Stimulated activated naive CD4-positive, alpha-beta T cell treated with Interleukin-2 at 50 U/mL for 16 hours (primary cell): ENCODE data around the gene CXCL11.
"Not testable (repeated sequence)": the region's sequence is repeated elsewhere in the genome, so short reads cannot be mapped to it uniquely, and the experiment has no call there.

Experiments used
- DNase-seq: peaks from one replicate; lab custom pipeline; 2025; lab: John Stamatoyannopoulos, UW

The CXCL11 gene

DNA sequence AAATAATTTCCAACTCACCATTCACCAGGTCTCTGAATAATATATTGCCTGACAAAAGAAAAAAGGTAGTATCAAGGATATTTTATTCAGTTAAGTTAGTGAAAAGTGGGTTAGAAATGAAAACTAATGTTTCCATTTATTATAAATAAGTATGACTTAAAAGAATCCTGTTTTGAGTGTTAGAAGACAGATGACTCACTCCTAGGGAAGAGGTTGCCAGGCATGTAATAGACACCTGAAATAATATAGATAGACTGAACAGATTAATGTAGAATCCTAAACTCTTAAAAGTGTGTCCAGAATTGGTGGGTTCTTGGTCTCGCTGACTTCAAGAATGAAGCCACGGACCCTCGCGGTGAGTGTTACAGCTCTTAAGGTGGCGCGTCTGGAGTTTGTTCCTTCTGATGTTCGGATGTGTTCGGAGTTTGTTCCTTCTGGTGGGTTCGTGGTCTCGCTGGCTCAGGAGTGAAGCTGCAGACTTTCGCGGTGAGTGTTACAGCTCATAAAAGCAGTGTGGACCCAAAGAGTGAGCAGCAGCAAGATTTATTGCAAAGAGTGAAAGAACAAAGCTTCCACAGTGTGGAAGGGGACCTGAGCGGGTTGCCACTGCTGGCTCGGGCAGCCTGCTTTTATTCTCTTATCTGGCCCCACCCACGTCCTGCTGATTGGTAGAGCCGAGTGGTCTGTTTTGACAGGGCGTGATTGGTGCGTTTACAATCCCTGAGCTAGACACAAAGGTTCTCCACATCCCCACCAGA, 6.5 kb upstream of the CXCL11 start:
- DNase-seq, result not testable (repeated sequence)

DNA sequence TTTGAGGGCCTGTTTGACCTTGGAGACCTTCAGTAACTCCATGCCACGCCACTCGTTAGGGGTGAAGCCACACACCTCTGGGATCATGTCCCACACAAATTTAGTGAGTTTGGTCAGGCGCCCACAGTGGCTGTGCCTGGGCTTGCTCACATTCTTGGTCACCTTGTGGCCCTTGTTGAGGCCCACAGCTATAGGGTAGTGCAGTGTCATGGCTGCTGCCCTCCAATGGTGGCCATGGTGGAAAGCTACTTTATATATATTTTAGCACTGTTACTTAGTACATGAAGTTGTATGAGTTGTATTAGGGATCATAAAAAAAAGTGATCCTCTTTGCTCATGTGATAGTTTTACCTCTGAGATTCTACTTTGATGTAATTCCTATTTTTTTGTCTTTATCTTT, 985 bp upstream of the CXCL11 start:
- no peak for DNase-seq

DNA sequence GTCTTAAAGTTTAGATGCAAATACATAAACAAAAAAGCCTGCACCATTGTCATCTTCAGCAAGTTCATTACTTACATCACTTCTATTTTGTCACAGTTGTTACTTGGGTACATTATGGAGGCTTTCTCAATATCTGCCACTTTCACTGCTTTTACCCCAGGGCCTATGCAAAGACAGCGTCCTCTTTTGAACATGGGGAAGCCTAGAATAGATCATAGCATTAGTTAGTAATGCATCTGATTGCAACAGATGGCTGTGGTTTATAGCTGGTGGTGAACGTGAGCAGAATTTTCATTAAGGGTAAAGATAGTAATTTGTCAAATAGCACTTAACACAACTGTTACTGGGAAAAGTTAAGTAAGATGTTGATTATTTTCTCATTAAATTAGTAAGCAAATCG, 729 bp downstream of the CXCL11 start:
- DNase-seq, result no peak

DNA sequence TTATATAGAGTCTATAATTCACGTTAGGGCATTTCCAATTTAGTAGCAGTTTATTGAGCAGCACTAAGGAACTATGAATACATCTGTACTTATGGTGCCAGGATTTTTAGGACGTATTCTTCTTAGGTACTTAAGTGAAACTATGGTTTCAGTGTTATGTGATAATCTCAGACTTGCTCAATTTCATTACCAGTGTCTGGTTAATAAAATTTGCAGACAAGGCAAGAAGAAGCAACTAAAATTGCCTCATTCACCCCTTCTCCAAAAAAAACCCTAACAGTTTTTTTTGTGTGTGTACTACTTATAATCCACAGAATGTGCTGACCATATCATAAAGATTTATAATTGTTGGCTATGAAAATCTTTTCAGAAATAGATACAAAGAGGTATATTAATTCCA, 6.6 kb downstream of the CXCL11 start:
- DNase-seq, result no peak

DNA sequence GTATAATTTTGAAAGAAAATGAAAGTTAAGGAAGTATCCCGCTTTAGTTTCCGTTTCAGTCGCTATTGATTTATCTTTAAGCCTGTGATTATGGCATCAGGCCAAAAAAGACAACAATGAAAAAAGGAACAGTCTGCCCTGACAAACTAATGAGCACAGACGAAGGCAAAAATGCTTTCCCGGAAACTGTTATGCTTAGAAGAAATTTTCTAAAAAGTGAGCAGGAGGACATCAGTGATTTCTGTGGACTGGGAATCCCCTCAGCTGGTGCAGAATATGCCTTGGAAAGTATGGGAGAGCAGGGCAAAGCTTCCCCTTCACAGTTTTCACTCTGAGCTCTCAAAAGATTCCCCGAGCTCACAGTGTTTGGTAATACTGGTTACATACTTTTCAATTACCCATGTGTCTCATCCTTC, 7.5 kb downstream of the CXCL11 start:
- no peak for DNase-seq

DNA sequence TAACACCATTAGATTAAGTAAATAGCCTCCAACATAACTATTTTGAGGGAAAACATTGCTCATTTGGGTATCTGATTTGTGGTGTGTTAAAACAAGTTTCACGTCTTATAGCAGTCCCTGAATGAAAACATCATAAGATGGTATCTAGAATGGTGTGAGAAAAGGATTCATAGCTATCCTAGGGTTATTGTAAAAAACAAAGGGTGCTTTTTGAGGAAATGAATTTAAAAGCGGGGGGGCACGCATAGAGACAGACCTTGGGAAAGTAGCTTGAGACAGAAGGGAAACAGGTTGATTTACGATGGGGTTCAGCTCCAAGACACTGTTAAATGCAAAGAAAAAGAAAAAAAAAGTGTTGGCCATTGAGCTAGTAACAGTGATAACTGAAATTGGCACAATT, 11.8 kb downstream of the CXCL11 start:
- DNase-seq, result no peak

DNA sequence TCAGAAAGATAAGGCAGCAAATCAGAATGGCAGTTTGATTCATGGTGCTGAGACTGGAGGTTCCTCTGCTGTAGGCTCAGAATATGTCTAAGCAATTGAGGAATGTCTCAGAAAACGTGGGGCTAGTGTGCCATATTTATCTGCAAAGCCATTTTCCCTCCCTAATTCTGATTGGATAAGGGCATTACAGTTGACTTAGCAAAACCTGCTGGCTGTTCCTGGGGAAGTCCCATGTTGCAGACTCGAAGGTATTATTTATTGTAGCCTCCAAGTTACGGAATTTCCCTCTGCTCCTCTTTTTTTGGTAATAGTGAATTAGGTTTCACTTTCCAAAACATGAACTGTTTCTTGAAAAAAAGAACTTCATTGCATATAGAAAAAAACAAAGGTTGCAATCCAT, 12.5 kb downstream of the CXCL11 start, which contains the start of gene CXCL10:
TSS of gene CXCL10 (minus strand) at position 109 of the 400 bp plus-strand sequence. CDS start at position 43, 66 bp downstream.
- no peak for DNase-seq

DNA sequence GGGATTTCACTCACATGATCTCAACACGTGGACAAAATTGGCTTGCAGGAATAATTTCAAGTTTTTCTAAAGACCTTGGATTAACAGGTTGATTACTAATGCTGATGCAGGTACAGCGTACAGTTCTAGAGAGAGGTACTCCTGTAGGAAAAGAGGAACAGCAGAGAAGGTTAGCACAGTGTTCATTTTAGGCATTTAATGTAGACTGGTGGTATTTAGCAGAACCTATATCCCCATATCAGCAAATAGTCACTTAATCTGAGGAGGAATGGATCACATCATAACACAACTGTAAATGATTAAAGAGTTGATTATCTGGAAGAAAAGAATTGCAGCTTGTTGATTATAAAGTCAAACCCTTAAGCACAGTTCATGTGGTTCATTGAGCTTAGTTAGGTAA, 13.2 kb downstream of the CXCL11 start:
- DNase-seq, result no peak

DNA sequence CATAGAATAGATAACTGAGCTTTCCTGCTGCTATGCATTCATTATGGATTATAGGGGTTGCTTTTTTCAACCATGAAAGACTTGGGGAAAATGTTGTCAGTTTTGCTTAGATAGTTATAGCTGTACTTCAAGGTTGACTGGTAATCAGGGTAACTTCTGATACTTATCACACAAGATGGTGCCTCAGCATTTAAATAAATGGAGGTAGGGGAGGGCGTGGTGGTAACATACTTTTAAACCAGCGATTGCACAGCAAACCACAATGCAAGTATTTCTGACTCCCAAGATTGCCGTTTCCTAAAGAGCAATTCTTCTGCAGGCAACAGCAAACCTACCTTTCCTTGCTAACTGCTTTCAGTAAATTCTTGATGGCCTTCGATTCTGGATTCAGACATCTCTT, 13.8 kb downstream of the CXCL11 start:
- DNase-seq, result no peak

DNA sequence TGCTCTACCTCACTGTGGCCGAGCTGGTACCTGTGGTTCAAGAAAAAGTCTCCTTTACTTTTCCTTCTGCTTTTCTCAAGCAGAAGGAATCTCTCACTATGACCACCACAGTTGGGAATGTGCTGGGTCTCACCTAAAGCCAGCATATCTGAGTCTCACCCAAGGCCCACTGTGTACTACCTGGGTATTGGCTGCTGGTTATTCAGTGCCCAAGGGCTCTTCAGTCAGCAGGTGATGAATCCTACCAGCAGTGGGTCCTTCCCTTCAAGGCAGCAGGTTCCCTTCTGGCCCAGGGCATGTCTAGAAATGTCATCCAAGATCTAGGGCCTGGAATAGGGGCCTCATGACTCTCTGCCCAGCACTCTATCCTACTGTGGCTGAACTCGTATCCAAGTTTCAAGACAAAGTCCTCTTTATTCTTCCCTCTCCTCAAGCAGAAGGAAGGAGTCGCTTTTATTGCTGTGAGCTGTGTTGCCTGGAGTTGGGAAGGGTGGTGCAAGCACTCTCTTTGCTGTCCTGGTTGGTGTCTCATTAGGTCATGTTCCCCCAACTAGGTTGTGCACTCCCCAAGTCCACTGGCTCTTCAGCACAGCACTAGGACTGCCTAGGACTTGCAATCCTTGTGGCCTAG, 18.7 kb downstream of the CXCL11 start:
- DNase-seq, result no peak

DNA sequence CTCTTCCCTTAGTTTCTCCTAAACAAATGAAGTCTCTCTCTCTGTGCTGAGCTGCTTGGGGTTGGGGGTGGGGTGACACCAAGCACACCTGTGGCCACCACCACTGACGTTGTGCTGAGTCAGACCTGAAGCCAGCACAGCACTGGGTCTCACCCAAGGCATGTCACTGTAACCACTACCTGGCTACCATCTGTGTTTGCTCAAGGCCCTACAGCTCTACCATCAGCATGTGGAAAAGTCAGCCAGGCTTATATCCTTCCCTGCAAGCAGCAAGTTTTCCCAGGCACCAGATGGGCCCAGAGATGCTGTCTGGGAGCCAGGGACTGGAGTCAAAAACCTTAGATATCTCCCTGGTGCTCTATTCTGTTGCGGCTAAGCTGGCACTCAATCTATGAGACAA, 19.5 kb downstream of the CXCL11 start:
- DNase-seq, result no peak

DNA sequence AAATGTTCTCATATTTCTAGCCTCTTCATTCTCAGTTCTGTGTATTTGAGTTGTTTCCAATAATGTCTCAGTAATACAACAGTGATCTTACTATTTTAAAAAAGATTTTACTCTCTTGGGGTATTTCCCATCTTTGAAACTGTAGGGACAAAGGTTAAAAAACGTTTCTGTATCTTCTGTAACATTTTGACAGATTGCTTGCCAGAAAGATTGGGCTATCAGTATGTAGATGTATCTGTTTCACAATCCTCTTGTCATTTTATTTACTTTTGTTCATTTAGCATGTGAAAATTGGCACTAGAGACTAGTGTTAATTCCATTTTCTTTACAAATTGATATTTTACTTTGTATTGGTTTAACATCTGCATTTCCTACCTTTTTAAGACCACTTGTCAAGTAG, 22.3 kb downstream of the CXCL11 start:
- no peak for DNase-seq

DNA sequence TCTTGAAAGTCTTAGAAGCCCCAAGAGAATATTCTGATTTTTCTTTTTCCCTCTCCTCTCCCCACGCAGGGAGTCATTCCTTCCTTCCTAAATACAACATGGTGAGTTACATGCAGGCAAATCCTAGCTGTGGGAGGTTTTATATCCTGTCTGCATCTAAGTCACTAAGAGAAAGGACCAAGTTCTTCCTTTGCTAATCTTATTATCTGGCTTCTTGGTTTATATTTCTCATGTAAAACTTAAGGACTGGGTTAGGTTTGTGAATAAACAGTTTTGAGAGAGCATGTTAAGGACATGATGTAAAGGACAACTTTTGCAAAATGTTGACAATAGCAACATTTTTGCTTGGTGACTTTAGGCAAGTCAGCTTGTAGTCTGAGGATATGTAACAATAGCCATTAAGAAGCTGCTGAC, 23.5 kb downstream of the CXCL11 start:
- DNase-seq, result no peak

DNA sequence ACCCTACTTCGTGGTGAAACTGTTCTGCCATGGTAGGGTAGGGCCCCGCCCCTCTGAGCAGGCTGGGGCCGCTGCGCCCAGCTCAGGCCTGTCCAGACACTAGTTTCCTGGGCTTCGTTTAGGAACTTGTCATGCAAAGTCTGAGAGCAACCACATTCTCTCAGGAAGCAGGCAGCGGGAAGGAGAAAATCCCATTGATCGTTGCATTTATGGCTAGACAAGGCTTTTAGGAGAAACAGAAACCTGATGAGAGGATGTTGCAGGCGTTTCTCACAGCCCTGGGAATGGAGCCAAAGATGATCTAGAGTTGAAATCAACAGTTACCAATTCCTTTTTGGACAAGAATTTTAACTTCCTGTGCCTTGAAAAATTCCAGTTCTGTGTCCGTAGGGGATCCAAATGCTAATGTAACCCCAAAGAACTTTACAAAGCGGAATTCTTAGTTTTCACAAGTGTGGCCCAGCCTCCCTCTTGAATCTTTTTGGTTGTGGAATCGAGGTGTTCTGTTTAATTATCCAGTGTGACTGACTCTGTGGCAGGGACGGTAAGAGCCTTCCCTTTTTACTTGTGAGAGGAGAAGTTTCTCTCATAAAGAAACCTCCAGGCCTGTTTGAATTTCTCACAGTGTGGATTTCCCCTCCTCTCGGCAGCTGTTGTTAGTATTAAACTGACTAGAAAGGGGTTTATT, 24.0 kb downstream of the CXCL11 start:
- no peak for DNase-seq

DNA sequence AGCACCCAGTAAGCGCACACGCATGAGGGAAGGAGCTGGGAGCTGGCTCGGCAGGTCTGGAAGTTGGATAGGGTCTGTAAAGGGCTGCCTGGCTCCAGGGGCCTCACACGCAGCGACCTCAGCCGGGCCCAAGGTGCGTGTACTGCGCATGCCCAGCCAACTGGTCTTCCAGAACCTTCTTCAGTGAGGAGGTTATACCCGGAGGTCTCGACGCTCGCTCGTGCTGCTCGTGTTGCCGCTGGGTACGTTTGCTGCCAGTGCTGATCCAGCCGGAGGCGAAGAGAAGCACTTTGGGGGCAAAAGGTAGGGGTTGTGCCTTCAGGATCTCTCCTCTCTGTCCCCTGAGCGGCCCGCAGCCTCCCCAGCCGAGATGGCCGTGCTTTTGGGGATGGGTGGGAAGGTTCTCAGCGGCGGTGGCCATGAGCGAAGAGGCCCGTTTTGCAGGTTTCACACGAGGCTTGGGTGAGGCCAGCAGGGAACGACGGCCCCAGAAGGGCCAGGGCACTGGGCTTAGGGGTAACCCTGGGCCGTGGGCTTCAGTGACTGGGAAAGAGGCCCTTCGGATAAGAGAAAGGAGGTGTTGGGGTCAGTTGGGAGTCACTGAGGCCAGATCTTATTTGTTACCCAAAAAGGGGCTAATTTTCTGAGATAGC, 24.7 kb downstream of the CXCL11 start:
- no peak for DNase-seq

DNA sequence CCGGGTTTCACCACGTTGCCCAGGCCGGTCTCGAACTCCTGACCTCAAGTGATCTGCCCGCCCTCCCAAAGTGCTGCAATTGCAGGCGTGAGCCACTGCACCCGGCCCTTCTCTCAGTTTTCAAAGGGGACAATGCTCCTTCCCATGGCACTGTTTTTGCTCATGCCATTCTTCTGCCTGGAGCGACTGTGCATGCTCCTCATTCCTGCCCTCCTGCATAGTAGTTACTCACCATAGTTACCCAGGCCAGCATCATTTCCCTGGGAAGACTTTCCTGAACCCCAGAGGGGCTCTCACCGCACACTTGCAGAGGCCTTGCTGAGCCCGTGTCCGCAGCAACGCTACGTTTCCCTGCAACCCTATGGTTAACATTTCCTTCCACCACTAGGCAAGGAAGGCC, 25.3 kb downstream of the CXCL11 start:
- DNase-seq, result no peak

DNA sequence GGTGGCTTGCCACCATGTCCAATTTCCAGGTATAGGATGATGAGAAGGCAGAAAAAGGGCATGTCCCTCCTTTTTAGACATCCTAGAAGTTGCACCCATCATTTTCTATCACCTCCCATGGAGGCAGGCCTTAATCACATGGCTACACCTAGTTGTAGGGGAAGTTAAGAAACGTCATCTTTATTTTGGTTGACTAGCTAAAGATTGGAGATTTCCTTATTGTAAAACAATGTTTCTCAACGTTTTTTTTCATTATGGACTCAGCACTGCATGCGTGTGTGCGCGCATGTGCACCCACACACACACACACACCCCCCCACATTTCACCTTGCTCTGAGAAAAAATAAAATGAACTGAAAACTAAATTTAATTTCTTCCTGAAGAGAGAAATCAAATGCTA, 26.6 kb downstream of the CXCL11 start:
- DNase-seq, result no peak

DNA sequence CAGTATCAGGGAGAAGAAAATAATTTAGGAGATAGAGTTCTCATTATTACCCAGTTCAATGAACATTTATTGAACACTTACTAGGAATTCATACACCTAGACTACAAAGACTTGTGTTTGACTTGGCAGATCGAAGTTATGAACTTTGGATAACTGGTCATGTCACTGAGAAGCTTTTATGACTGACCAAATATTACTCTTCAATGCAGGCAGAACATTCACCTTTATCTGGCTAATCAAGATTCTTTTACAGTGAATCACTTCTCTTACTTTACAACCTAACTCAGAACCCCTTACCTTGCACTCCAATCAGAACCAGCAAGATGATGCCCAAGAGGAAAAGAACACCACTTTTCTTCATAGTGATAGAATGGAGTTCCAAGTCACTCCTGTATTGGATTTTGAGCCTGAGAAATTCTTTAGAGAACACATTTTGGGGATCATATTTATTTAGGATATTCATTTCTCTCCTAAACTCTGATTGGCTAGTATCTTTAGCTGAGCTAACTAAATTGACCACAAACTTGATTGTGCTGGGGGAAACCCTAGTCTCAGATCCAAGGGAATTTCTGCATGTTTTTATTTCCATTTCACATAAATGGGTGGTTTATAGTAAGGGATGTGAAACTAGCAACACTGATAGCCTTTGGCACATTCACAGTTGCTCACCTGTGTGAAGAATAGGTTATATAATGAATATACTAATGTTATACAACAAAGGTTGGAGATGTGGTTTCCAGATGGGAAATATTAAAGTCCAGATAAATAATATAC, 28.6 kb downstream of the CXCL11 start, which contains the start of gene CXCL9:
TSS of gene CXCL9 (minus strand) at position 421 of the 774 bp plus-strand sequence. CDS start at position 361, 60 bp downstream.
- no peak for DNase-seq

DNA sequence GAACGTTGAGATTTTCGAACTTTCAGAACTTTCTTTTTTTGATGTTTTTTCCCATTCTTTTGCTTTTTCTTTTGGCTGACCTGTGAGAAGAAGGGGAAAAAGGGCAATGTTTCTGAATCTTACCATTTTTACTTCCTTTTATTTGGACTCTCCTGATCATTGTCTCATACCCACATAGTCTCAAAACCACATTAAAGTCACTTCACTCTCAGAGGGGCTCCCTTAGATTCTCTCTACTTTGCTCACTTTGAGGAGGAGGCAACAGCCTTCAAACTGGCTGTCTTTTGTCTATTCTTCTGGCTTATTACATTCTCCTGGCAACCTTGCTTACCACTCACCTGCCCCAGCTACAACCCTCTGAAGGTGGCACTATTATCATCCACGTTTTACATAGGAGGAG, 32.2 kb downstream of the CXCL11 start:
- DNase-seq, result no peak

DNA sequence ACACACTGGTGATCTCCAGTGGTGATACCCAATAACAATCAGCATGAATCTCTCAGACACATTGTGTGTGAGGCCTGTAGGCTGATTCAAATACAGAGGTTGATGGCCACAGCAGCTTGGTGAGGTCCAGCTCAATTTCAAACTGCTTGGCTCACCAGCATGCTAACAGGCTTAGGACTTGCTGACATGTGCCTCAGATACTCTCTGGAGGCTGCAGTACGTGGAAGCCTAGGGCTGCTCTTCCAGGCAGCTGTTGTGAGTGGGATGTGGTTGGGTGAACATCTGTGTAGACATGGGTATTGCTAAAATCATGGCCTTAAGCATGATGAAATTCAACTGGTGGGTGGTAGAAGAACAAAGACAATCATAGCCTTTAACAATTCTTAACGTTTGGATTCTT, 32.8 kb downstream of the CXCL11 start:
- no peak for DNase-seq

DNA sequence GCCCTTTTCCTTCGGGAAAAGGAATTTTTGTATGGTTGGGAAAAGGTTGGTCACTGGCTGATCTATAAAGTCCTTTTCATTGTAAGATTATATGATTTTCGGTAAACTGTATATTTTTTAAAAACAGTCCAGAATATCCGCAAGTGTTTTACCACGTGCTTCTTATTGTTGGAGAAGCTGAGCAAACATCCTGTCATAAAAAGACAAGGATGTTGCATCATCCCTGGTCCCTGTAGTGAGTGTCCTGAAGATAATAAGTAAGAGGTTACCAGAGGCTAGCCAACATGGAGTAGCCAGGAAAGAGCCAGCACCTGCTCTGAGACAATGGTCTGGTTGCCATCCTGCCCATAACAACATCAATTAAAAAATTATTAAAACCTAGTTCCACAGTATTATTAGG, 33.7 kb downstream of the CXCL11 start:
- no peak for DNase-seq

DNA sequence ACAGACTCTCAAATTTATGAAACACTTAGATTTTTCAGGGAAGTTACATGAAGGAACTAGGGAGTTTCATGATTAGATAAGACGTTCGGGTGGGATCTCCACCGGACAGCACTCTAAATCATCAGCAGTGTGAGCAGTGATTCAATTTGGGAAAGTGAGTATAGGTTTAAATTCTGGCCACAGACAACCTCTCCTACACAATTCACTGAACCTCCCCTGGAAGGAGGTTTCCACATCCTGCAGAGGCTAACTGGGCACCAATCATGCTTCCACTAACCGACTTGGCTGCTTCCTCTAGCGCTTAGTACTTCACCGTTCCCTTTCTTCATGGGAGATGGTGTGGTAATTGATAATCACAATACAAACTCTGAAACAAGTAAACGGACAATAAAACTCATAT, 34.2 kb downstream of the CXCL11 start:
- DNase-seq, result no peak
